Panc1 (cell line): Measurements from ENCODE around the gene ERVFRD-1. TPM values are rescaled to one million over a fixed set of nuclear protein-coding genes. Genes with fewer than 3 reads are reported as not detected.

Experiments
- ATAC-seq: fragments of 200-7000 bp; cut with Tn5 transposase; 2 replicates; pipeline ENCODE4 v1.9.1; 2020; ENCODE audit warnings: mild to moderate bottlenecking, moderate library complexity
- BruUV-seq: library from RNA; stranded (reverse); fragments of 400-500 nt; replicated peaks from 2 replicates; lab custom pipeline; 2021; lab: Mats Ljungman, UMichigan
- CTCF ChIA-PET: fragments of 300-600 bp; sonication (Branson Sonifier 250); formaldehyde crosslinking; loops from one replicate; lab custom pipeline; 2022; ENCODE audit warnings: antibody characterized with exemption; lab: Charles Lee
- POLR2A ChIA-PET: fragments of 300-600 bp; sonication (Branson Sonifier 250); formaldehyde crosslinking; loops from one replicate; lab custom pipeline; 2022; ENCODE audit warnings: antibody characterized with exemption; lab: Charles Lee
- DNase-seq: peaks from one replicate; pipeline ENCODE4 v3.0.0-alpha.2; 2010; ENCODE audit warnings: low read depth, low spot score
- H3K27ac ChIP-seq: 2 replicates; pipeline ENCODE4 v1.5.1; 2011; ENCODE audit warnings: mild to moderate bottlenecking, low read length, inconsistent platforms
- H3K27me3 ChIP-seq: fragments of 200-500 bp; sonication (Bioruptor generic); 2 replicates; pipeline ENCODE4 v1.6.0; 2014; ENCODE audit warnings: low read length, inconsistent platforms; ENCODE audit not compliant: control insufficient read depth, insufficient read depth
- H3K36me3 ChIP-seq: fragments of 200-500 bp; sonication (Bioruptor generic); 2 replicates; pipeline ENCODE4 v1.5.1; 2014; ENCODE audit warnings: inconsistent platforms, mild to moderate bottlenecking, low read length, moderate library complexity; ENCODE audit not compliant: control insufficient read depth, insufficient read depth
- H3K4me1 ChIP-seq: 2 replicates; pipeline ENCODE4 v1.5.1; 2011; ENCODE audit warnings: inconsistent platforms, mild to moderate bottlenecking, low read length, moderate library complexity; ENCODE audit not compliant: control insufficient read depth, insufficient read depth
- H3K4me3 ChIP-seq, 2 experiments: 2 replicates each; pipeline ENCODE4 v1.5.1; 2011 to 2012; ENCODE audit warnings: low read depth in 2 of 2, low read length in 2 of 2, mild to moderate bottlenecking in 2 of 2, inconsistent platforms in 1 of 2, moderate library complexity in 1 of 2
- H3K9me3 ChIP-seq: fragments of 200-500 bp; sonication (Bioruptor generic); 2 replicates; pipeline ENCODE4 v1.5.1; 2014; ENCODE audit warnings: low read depth, mild to moderate bottlenecking, inconsistent platforms, low read length, moderate library complexity; ENCODE audit not compliant: control insufficient read depth, insufficient read depth
- POLR2AphosphoS5 ChIP-seq: IDR thresholded peaks from 2 replicates; pipeline ENCODE4 v1.6.1; 2012; ENCODE audit warnings: mild to moderate bottlenecking, low read depth, low read length, moderate library complexity
- SIN3A ChIP-seq: IDR thresholded peaks from 2 replicates; pipeline ENCODE4 v1.6.1; 2012; ENCODE audit warnings: low read depth, mild to moderate bottlenecking, low read length, moderate library complexity, borderline replicate concordance; ENCODE audit not compliant: insufficient read depth
- TCF7L2 ChIP-seq: IDR thresholded peaks from 2 replicates; pipeline ENCODE4 v1.6.1; 2011; ENCODE audit warnings: mild to moderate bottlenecking, low read depth, low read length, inconsistent platforms
- in situ Hi-C: cut with HindIII; loops from 2 replicates; pipeline ENCODE4 v1.10.0; 2016; ENCODE audit warnings: low sequenced_read_pairs, low pct_unique_long_range_greater_than_20kb
- intact Hi-C: fragments of 100-400 bp; cut with micrococcal nuclease; formaldehyde crosslinking; loops from one replicate; pipeline ENCODE4 v1.10.0; 2022; ENCODE audit not compliant: unreplicated experiment
- total RNA-seq: library from RNA; stranded (reverse); gene quantifications from one replicate; pipeline ENCODE4 v1.2.1, GENCODE V29; 2021; ENCODE audit not compliant: unreplicated experiment
- TF ChIP-seq, protein P1 (sequence below): fragments of 450-650 bp; IDR thresholded peaks from 2 replicates; pipeline ENCODE4 v1.5.1; 2017; ENCODE audit warnings: mild to moderate bottlenecking
- TF ChIP-seq, protein P2 (sequence below), 2 experiments: IDR thresholded peaks; 2 replicates each; pipeline ENCODE4 v1.6.1; 2011 to 2012; ENCODE audit warnings: low read depth in 2 of 2, control low read depth in 1 of 2, low read length in 1 of 2, mild to moderate bottlenecking in 1 of 2, moderate library complexity in 1 of 2; ENCODE audit not compliant: insufficient read depth in 1 of 2

ERVFRD-1 gene
- total RNA-seq, 1 experiment from 2014 or later = not detected

- ATAC-seq (no peak), DNase-seq (no peak)
- in situ Hi-C loops = no loop called here
- POLR2A ChIA-PET = no interaction called here
- Histone ChIP-seq H3K9me3 (no peaks in the 10 kb centered on the region), H3K27ac (no peak overlapping the region), H3K36me3 (no peaks in the 10 kb centered on the region), H3K4me1 (no peaks in the 10 kb centered on the region), H3K4me3 (no peak overlapping the region), H3K27me3 (no peaks in the 10 kb centered on the region)
- intact Hi-C loops = no loop called here
- no TSS peak for BruUV-seq
- CTCF ChIA-PET = no interaction called here
- TF ChIP-seq TCF7L2 (no peak), SIN3A (no peak), POLR2AphosphoS5 (no peak)
- TF ChIP-seq, protein P1, sequence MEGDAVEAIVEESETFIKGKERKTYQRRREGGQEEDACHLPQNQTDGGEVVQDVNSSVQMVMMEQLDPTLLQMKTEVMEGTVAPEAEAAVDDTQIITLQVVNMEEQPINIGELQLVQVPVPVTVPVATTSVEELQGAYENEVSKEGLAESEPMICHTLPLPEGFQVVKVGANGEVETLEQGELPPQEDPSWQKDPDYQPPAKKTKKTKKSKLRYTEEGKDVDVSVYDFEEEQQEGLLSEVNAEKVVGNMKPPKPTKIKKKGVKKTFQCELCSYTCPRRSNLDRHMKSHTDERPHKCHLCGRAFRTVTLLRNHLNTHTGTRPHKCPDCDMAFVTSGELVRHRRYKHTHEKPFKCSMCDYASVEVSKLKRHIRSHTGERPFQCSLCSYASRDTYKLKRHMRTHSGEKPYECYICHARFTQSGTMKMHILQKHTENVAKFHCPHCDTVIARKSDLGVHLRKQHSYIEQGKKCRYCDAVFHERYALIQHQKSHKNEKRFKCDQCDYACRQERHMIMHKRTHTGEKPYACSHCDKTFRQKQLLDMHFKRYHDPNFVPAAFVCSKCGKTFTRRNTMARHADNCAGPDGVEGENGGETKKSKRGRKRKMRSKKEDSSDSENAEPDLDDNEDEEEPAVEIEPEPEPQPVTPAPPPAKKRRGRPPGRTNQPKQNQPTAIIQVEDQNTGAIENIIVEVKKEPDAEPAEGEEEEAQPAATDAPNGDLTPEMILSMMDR = no peak
- TF ChIP-seq, protein P2, sequence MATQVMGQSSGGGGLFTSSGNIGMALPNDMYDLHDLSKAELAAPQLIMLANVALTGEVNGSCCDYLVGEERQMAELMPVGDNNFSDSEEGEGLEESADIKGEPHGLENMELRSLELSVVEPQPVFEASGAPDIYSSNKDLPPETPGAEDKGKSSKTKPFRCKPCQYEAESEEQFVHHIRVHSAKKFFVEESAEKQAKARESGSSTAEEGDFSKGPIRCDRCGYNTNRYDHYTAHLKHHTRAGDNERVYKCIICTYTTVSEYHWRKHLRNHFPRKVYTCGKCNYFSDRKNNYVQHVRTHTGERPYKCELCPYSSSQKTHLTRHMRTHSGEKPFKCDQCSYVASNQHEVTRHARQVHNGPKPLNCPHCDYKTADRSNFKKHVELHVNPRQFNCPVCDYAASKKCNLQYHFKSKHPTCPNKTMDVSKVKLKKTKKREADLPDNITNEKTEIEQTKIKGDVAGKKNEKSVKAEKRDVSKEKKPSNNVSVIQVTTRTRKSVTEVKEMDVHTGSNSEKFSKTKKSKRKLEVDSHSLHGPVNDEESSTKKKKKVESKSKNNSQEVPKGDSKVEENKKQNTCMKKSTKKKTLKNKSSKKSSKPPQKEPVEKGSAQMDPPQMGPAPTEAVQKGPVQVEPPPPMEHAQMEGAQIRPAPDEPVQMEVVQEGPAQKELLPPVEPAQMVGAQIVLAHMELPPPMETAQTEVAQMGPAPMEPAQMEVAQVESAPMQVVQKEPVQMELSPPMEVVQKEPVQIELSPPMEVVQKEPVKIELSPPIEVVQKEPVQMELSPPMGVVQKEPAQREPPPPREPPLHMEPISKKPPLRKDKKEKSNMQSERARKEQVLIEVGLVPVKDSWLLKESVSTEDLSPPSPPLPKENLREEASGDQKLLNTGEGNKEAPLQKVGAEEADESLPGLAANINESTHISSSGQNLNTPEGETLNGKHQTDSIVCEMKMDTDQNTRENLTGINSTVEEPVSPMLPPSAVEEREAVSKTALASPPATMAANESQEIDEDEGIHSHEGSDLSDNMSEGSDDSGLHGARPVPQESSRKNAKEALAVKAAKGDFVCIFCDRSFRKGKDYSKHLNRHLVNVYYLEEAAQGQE (IDR thresholded peaks at IDR 0.05; ENCODE audit: insufficient read depth in 1 of 2, low read depth in 2 of 2, low read length in 1 of 2) = no peak
Observed at GRCh38 chr6:11067348-11067747, 44.2 kb downstream of the ERVFRD-1 start.

- Histone ChIP-seq H3K27ac (no peak overlapping the region), H3K9me3 (no peaks in the 10 kb centered on the region), H3K4me3 (no peak overlapping the region), H3K4me1 (no peaks in the 10 kb centered on the region), H3K27me3 (no peaks in the 10 kb centered on the region), H3K36me3 (no peaks in the 10 kb centered on the region)
- intact Hi-C loops = no loop called here
- TF ChIP-seq POLR2AphosphoS5 (no peak), TCF7L2 (no peak)
- TF ChIP-seq, protein P1 = no peak
- CTCF ChIA-PET = interaction anchor here (0.7 kb wide), 1 partner anchor 221 kb away, joined by 4 read pairs; no protein-coding TSS in a partner anchor
- POLR2A ChIA-PET = no interaction called here
- no peak for ATAC-seq
- DNase-seq = no peak
- in situ Hi-C loops = no loop called here
- no TSS peak for BruUV-seq
Observed at GRCh38 chr6:11066505-11067347, 44.8 kb downstream of the ERVFRD-1 start.
